DND-41 (cell line): ENCODE measurements around the gene DRD4.

Experiments used
- ATAC-seq: fragments of 200-7000 bp; cut with Tn5 transposase; 3 replicates; pipeline ENCODE4 v1.9.1; 2021; ENCODE audit warnings: low read depth; ENCODE audit not compliant: insufficient read depth
- DNase-seq: peaks from one replicate; pipeline ENCODE4 v3.0.0-alpha.2; 2020
- H2AFZ ChIP-seq: 2 replicates; pipeline ENCODE4 v1.6.0; 2012; ENCODE audit warnings: low read depth, low read length
- H3K27ac ChIP-seq: 2 replicates; pipeline ENCODE4 v1.5.1; 2012; ENCODE audit warnings: low read length, inconsistent platforms
- H3K27me3 ChIP-seq: fragments of 200-600 bp; sonication (generic); 2 replicates; pipeline ENCODE4 v1.6.0; 2012; ENCODE audit warnings: low read length, mild to moderate bottlenecking, inconsistent platforms; ENCODE audit not compliant: insufficient read depth, poor library complexity
- H3K36me3 ChIP-seq: 2 replicates; pipeline ENCODE4 v1.5.1; 2012; ENCODE audit warnings: low read length, inconsistent platforms; ENCODE audit not compliant: insufficient read depth
- H3K4me1 ChIP-seq: 2 replicates; pipeline ENCODE4 v1.5.1; 2012; ENCODE audit warnings: mild to moderate bottlenecking, low read length; ENCODE audit not compliant: insufficient read depth
- H3K4me2 ChIP-seq: 2 replicates; pipeline ENCODE4 v1.6.0; 2012; ENCODE audit warnings: mild to moderate bottlenecking, moderate library complexity, low read length, inconsistent platforms; ENCODE audit not compliant: insufficient read depth
- H3K4me3 ChIP-seq, 2 experiments: fragments of 200-600 bp in 1 of 2; shearing (Covaris generic) in 1 of 2; 2 replicates each; pipeline ENCODE4 v1.5.1; 2012 to 2016; ENCODE audit warnings: inconsistent platforms in 2 of 2, low read length in 2 of 2, mild to moderate bottlenecking in 2 of 2, low read depth in 1 of 2, moderate library complexity in 1 of 2
- H3K79me2 ChIP-seq: 2 replicates; pipeline ENCODE4 v1.6.0; 2012; ENCODE audit warnings: low read length, inconsistent platforms; ENCODE audit not compliant: insufficient read depth
- H3K9ac ChIP-seq: 2 replicates; pipeline ENCODE4 v1.6.0; 2012; ENCODE audit warnings: low read depth, mild to moderate bottlenecking, inconsistent platforms, low read length, moderate library complexity
- H3K9me3 ChIP-seq: 2 replicates; pipeline ENCODE4 v1.5.1; 2012; ENCODE audit warnings: low read length, moderate library complexity, mild to moderate bottlenecking, inconsistent platforms; ENCODE audit not compliant: insufficient read depth, severe bottlenecking
- H4K20me1 ChIP-seq: 2 replicates; pipeline ENCODE4 v1.6.0; 2012; ENCODE audit warnings: low read length; ENCODE audit not compliant: insufficient read depth
- EZH2 ChIP-seq: IDR thresholded peaks from 3 replicates; pipeline ENCODE4 v1.6.1; 2012; ENCODE audit warnings: borderline replicate concordance, low read depth, mild to moderate bottlenecking, moderate library complexity, low read length, inconsistent platforms; ENCODE audit not compliant: severe bottlenecking
- TF ChIP-seq, protein P1 (sequence below): IDR thresholded peaks from 2 replicates; pipeline ENCODE4 v1.5.1; 2012; ENCODE audit warnings: borderline replicate concordance, low read length, moderate library complexity, mild to moderate bottlenecking; ENCODE audit not compliant: poor library complexity, severe bottlenecking; ENCODE audit errors: extremely low read depth

DRD4 gene

DNA sequence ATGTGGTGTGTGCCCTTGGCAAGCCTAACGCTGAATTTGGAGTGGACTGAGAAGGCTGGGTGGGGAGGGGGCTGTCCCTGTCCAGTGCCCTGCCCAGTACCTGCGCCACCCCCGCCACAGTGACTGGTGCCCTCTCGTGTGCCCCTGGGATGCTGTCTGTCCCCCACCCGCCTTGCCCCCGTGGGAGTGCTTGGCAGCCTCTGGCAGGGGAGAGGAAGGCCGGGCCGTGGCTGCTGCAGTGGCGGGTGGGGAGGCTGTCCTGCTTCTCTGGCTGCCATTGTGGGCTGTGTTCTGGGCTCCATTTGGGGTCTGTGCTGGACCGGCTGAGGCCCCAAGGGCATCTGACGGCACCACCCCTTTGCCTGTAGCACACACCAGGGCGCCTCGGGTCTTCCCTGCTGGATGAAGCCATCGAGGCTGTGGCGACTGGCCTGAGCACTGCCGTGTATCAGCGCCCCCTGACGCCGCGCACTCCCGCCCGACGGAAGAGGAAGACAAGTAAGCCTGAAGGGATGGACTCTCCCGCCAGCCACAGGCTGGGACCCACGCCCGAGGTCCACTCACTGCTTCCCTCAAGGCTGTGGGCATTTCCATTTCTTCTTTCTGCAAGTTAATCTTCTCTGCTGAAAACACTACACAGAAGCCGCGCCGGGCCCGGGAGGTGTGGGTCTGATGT is 38.9 kb upstream of the DRD4 start:
- H2AFZ ChIP-seq = no peak overlapping the region
- H4K20me1 ChIP-seq = peaks cover 54% of the 10 kb centered on the region
- no peaks in the 10 kb centered on the region for H3K4me1 ChIP-seq
- ATAC-seq = no peak
- no peak overlapping the region for H3K27ac ChIP-seq
- peaks cover 95% of the 10 kb centered on the region for H3K36me3 ChIP-seq
- no peak overlapping the region for H3K4me3 ChIP-seq
- peaks cover 40% of the 10 kb centered on the region; the same call in 1 of the 2 replicates for H3K79me2 ChIP-seq
- H3K9me3 ChIP-seq = no peaks in the 10 kb centered on the region
- H3K27me3 ChIP-seq = no peaks in the 10 kb centered on the region
- H3K4me2 ChIP-seq = no peak overlapping the region
- no peak overlapping the region for H3K9ac ChIP-seq
- TF ChIP-seq, protein P1, sequence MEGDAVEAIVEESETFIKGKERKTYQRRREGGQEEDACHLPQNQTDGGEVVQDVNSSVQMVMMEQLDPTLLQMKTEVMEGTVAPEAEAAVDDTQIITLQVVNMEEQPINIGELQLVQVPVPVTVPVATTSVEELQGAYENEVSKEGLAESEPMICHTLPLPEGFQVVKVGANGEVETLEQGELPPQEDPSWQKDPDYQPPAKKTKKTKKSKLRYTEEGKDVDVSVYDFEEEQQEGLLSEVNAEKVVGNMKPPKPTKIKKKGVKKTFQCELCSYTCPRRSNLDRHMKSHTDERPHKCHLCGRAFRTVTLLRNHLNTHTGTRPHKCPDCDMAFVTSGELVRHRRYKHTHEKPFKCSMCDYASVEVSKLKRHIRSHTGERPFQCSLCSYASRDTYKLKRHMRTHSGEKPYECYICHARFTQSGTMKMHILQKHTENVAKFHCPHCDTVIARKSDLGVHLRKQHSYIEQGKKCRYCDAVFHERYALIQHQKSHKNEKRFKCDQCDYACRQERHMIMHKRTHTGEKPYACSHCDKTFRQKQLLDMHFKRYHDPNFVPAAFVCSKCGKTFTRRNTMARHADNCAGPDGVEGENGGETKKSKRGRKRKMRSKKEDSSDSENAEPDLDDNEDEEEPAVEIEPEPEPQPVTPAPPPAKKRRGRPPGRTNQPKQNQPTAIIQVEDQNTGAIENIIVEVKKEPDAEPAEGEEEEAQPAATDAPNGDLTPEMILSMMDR = no peak
- no peak for TF ChIP-seq EZH2
- DNase-seq = no peak

DNA sequence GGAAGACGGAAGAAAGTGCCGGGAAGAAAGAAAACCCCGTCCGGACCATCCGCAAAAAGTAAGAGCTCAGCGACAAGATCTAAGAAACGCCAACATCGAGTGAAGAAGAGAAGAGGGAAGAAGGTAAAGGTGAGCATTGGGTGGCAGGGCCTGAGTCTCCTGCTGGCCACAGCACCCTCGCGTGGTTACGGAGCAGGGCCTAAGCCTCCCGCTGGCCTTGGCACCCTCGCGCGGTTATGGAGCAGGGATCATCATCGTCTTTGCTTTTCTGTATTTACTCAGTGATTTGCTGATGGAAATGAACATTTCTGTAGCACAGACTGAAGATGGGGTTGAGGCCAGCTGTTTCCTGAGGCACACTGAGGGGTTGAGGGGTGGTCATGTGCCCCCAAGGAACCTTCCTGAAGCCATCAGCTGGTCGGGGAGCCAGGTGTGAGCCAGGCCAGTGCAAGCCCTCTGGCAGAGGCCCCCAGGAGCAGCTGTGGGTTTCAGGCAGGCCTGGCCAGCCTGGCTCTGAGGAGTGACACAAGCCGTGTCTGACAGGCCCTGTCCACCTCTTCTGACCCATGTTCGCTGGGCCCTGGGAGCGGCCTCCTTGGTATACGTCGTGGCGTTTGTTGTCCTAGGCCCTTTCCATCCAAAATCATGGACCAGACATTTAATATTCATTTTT is 35.4 kb upstream of the DRD4 start:
- peaks cover 95% of the 10 kb centered on the region for H3K36me3 ChIP-seq
- no peaks in the 10 kb centered on the region for H3K27me3 ChIP-seq
- H4K20me1 ChIP-seq = peaks cover 57% of the 10 kb centered on the region
- peaks cover 25% of the 10 kb centered on the region for H3K79me2 ChIP-seq
- H3K9ac ChIP-seq = no peak overlapping the region
- H3K9me3 ChIP-seq = no peaks in the 10 kb centered on the region
- H3K4me3 ChIP-seq = no peak overlapping the region
- DNase-seq = no peak
- H3K4me2 ChIP-seq = no peak overlapping the region
- H2AFZ ChIP-seq = no peak overlapping the region
- H3K4me1 ChIP-seq = no peaks in the 10 kb centered on the region
- TF ChIP-seq, protein P1 = no peak
- no peak for TF ChIP-seq EZH2
- no peak for ATAC-seq
- H3K27ac ChIP-seq = no peak overlapping the region

DNA sequence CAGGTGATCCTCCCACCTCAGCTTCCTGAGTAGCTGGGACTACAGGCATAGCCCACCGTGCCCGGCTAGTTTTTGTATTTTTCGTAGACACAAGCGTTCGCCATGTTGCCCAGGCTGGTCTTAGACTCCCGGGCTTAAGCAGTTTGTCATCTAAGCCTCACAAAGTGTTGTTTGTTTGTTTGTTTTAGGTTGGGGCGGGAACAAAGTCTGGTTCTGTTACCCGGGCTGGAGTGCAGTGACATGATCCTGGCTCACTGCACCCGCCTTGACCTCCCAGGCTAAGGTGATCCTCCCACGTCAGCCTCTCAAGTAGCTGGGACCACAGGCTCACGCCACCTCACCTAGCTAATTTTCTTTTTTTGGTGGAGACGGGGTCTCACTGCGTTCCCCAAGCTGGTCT is 33.9 kb upstream of the DRD4 start:
- ATAC-seq = no peak
- no peak for DNase-seq
- no peak overlapping the region for H3K9ac ChIP-seq
- no peaks in the 10 kb centered on the region for H3K9me3 ChIP-seq
- H3K4me1 ChIP-seq = no peaks in the 10 kb centered on the region
- H3K27ac ChIP-seq = no peak overlapping the region
- TF ChIP-seq, protein P1 = no peak
- no peak for TF ChIP-seq EZH2
- H2AFZ ChIP-seq = no peak overlapping the region
- H3K79me2 ChIP-seq = peaks cover 13% of the 10 kb centered on the region
- H3K36me3 ChIP-seq = peaks cover 95% of the 10 kb centered on the region
- H4K20me1 ChIP-seq = peaks cover 44% of the 10 kb centered on the region
- H3K4me2 ChIP-seq = no peak overlapping the region
- H3K4me3 ChIP-seq = no peak overlapping the region
- no peaks in the 10 kb centered on the region for H3K27me3 ChIP-seq
